HL-60 (cell line): ENCODE measurements around the gene RAP1GAP.

ENCODE experiments used
- DNase-seq, 2 experiments: peaks; one replicate each; pipeline ENCODE4 v3.0.0-alpha.2; 2010 to 2020; ENCODE audit warnings: low read depth in 1 of 2, low spot score in 1 of 2
- H3K27ac ChIP-seq: fragments of 250-450 bp; sonication (Bioruptor Pico); replicated peaks from 2 replicates; pipeline ENCODE4 v1.5.1; 2020; ENCODE audit warnings: mild to moderate bottlenecking, moderate library complexity
- H3K27me3 ChIP-seq: fragments of 250-450 bp; sonication (Bioruptor Pico); 2 replicates; pipeline ENCODE4 v1.5.1; 2021; ENCODE audit warnings: mild to moderate bottlenecking, moderate library complexity; ENCODE audit not compliant: insufficient read depth, poor library complexity, severe bottlenecking
- H3K4me3 ChIP-seq: replicated peaks from 2 replicates; pipeline ENCODE4 v1.5.1; 2011; ENCODE audit warnings: mild to moderate bottlenecking, control low read depth, low read length; ENCODE audit not compliant: insufficient read depth
- GABPA ChIP-seq: IDR thresholded peaks from 2 replicates; pipeline ENCODE4 v1.6.1; 2012; ENCODE audit warnings: low read depth
- POLR2AphosphoS5 ChIP-seq: IDR thresholded peaks from 2 replicates; pipeline ENCODE4 v1.6.1; 2012; ENCODE audit warnings: low read depth
- REST ChIP-seq: IDR thresholded peaks from 2 replicates; pipeline ENCODE4 v1.6.1; 2012; ENCODE audit warnings: low read depth; ENCODE audit not compliant: insufficient replicate concordance
- SPI1 ChIP-seq: IDR thresholded peaks from 2 replicates; pipeline ENCODE4 v1.6.1; 2012; ENCODE audit warnings: low read depth, mild to moderate bottlenecking, borderline replicate concordance
- TF ChIP-seq, protein P1 (sequence below): IDR thresholded peaks from one replicate; pipeline ENCODE4 v1.5.1; 2011; ENCODE audit warnings: low read length, control low read depth, inconsistent platforms; ENCODE audit not compliant: insufficient read depth

RAP1GAP gene

DNA sequence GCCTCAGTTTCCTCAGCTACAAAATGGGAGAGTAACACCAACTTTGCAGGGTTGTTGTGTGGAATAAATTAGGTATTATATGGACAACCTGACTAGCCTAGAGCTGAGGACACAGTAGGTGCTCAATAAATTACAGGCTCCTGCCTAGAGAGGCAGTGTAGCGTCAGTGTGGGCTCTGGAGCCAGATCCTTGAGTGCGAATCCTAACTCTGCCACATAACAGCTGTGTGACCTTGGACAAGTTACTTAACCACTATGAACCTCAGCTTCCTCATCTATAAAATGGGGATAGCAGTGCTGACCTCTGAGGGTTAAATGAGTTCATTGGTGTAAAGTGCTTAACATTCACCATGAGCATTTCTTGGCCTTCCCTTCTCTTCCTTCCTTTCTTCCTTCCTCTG, 33.1 kb downstream of the RAP1GAP start:
- no peak for DNase-seq
- Histone ChIP-seq H3K27me3 (no peaks in the 10 kb centered on the region), H3K4me3 (no peak overlapping the region), H3K27ac (no peak overlapping the region)
- TF ChIP-seq, protein P1, sequence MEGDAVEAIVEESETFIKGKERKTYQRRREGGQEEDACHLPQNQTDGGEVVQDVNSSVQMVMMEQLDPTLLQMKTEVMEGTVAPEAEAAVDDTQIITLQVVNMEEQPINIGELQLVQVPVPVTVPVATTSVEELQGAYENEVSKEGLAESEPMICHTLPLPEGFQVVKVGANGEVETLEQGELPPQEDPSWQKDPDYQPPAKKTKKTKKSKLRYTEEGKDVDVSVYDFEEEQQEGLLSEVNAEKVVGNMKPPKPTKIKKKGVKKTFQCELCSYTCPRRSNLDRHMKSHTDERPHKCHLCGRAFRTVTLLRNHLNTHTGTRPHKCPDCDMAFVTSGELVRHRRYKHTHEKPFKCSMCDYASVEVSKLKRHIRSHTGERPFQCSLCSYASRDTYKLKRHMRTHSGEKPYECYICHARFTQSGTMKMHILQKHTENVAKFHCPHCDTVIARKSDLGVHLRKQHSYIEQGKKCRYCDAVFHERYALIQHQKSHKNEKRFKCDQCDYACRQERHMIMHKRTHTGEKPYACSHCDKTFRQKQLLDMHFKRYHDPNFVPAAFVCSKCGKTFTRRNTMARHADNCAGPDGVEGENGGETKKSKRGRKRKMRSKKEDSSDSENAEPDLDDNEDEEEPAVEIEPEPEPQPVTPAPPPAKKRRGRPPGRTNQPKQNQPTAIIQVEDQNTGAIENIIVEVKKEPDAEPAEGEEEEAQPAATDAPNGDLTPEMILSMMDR, result no peak
- TF ChIP-seq REST, result no peak
- no peak for TF ChIP-seq POLR2AphosphoS5
- no peak for TF ChIP-seq GABPA
- TF ChIP-seq SPI1, result no peak

DNA sequence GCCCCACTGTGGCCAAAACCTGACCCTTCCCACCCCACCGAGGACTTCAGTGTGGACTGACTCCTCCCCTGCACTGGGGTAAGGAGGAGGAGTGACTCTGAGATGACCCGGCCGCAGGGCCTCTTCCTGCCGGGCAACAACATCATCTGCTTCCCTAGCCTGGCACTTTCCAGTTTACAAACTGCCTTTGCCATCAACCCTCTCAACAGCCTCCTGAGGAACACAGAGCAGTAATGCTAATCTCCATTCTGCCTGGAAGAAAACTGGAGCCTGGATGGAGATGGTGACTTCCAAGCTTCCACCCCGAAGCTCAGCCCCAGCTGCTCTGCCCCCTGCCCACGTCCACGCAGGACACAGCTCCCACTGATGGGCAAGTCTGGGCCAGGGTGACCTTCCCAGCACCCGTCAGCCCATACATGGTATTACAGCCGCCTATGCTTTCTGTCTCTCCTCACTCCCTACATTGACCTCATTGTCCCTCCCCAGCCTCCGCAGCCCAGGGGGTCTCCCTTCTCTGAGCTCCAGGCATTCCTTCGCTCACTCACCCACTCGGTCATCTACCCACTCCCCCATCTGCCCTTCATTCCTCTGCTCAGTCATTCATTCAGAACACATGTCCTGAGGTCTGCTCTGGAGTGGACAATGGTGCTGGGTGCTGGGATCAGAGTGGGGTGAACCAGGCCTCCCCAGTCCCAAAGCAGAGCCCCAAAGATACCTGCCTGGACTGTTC, 34.2 kb downstream of the RAP1GAP start:
- Histone ChIP-seq H3K27me3 (peaks cover 3% of the 10 kb centered on the region), H3K27ac (no peak overlapping the region), H3K4me3 (no peak overlapping the region)
- TF ChIP-seq, protein P1, result no peak
- TF ChIP-seq POLR2AphosphoS5 (no peak), REST (no peak), GABPA (no peak), SPI1 (no peak)
- no peak for DNase-seq

- TF ChIP-seq REST, result no peak
- no peak for TF ChIP-seq POLR2AphosphoS5
- TF ChIP-seq, protein P1, result no peak
- peaks cover 3% of the 10 kb centered on the region for H3K27me3 ChIP-seq
- no peak for DNase-seq
- no peak overlapping the region for H3K4me3 ChIP-seq
- H3K27ac ChIP-seq, result no peak overlapping the region
These were observed 35.0 kb downstream of the RAP1GAP start for GRCh38 chr1:21633992-21634805.
